NOMO-1 (cell line): ENCODE measurements around the gene TBX18.

Source experiments
- DNase-seq, 2 experiments: peaks; one replicate each; lab custom pipeline; 2025; ENCODE audit not compliant: unreplicated experiment in 2 of 2; lab: John Stamatoyannopoulos, UW

The TBX18 gene

DNA sequence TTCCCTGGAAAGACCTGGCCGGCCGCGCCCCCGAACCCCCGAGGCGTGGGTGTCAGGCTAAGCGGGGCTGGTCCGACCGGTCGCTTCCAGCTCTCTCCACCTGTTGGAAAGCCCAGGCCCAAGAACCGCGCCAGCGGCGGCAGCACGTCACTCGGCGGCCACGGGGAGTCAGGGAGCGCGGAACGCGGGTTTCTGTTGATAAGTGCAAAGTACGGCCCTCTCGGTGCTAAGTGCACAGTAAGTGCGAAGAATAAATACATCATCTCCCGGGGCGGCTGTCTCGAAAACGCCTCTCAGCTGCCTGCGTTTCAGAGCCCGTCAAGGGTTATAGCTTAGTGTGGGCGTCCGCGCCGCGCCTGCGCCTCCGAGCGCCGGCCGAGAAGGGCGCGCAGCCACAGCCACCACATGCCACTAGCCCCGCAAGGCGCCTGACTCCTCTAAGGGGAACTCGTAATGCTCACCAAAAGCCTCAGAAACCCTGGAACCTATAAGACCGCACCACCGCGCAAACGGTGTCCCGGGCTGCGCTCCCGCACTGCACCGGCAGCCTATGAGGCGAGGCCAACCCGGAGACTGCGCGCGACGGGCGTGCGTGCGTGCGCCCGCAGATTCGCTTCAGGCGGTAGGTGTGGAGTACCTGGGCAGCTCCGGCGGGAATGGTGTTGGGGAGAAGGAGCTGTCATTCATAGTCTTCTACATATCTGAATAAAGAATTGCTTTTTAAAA is 9.2 kb upstream of the TBX18 start:
- no peak for DNase-seq

DNA sequence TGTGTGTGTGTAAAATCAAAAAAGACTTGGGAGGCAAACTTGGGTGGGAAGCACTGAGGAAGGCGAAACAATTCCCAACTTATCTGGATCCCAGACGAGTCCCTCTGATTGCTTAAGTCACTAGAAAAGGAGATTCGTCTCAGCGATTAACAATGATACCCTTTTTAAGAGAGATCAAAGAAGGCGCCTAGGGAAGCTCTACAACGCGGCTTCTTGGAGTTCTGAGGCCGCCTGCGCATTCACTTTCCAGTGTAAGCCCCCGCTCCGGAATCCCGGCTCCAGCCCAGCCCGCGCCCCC is 8.7 kb upstream of the TBX18 start:
- no peak for DNase-seq

DNA sequence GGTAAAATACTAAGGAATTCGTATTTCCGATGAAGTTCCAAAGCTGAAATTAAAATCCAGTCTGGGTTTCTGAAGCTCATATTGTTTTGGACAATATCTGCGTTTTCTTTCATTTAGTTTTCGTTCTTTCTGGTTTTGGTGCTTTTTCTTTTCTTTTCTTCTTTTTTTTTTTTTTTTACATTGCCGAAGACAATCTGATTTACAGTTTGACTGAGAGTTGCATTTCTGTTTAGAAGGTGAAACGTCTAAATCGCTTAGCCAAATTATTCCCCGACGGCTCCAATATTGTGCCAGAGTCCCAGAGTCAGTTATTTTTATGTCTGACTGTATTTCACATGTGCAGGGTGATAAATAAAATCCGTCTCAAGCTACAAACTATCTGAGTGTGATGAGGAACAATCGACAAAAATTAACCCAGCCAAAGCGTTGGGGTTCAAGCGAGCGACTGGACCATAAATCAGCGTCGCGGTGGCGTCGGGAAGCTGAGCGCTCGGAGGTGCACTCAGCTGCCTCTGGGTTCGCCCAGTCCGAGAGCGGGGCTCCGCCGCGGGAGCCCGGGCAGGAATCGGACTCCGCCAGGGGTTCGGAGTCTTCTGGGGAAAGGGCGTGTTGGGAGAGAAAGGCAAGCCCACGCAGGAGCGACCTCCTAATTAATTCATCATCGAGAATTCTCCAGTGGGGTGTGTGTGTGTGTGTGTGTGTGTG is 8.2 kb upstream of the TBX18 start:
- DNase-seq = no peak

DNA sequence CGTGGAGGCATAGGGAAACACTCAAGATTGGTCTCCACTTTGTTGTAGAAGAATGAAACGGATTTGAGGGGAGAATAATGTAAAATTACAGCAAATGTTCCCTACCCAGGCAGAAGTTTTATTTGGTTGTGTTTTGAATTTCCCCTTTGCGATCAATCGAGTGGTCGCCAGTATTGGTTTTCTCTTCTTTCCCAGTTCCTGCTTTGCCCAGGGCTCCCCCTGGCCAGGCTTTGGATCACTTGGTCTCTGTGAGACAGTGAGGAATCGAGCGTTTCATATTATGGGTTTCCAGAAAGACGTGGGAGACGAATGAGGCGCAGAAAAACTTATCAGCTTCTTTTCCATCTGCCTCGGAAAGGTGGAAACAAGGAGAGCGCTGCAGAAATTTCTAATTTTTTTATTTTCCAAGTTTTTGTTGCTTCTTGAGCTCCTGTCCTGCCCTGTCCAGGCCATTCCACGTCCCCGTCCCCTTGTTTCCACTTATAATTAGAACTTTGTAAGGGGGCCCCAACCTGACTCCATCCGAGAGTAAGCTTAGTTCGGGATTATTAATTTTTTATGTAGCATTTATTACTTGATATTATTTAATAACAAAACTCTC is 7.5 kb upstream of the TBX18 start:
- DNase-seq = no peak

GRCh38 chr6:84771125-84771755 is 6.8 kb upstream of the TBX18 start:
- no peak for DNase-seq

- DNase-seq = no peak
Measured at GRCh38 chr6:84770521-84770920, 6.1 kb upstream of the TBX18 start.

- DNase-seq = no peak
Measured at GRCh38 chr6:84769306-84769705, 4.9 kb upstream of the TBX18 start.

- DNase-seq = no peak
Measured at GRCh38 chr6:84768442-84769174, 4.2 kb upstream of the TBX18 start.

DNA sequence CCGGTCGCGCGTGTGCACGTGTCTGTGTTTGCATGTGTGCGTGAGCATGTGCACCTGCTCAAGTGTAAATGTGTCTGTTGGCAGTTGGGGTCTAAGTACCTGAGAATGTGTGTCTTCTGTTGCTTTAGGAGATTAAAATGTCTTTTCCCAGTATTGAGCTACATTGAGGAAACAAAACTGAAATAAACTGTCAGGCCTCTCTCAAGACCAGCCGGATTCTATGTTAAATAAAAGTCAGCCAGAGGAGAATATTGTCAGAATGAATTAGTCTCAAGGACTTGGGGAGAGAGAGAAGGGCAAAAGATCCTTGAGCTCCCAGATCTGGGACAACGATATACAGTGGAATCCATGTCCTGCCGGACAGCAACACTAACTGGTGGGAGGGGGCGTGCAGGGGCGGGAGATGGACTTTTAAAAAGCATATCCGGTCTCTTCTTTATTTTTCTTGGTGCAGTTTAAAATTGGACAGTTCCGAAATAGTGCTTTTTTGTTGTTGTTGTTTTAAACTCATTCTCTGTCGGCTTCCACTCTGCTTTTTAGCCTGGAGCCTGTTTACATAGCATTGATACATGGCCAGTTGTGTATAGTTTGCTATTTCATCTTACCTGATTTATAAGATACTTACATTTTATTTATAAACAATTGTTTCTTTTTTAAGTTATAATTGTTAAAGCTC is 3.3 kb upstream of the TBX18 start:
- no peak for DNase-seq

DNA sequence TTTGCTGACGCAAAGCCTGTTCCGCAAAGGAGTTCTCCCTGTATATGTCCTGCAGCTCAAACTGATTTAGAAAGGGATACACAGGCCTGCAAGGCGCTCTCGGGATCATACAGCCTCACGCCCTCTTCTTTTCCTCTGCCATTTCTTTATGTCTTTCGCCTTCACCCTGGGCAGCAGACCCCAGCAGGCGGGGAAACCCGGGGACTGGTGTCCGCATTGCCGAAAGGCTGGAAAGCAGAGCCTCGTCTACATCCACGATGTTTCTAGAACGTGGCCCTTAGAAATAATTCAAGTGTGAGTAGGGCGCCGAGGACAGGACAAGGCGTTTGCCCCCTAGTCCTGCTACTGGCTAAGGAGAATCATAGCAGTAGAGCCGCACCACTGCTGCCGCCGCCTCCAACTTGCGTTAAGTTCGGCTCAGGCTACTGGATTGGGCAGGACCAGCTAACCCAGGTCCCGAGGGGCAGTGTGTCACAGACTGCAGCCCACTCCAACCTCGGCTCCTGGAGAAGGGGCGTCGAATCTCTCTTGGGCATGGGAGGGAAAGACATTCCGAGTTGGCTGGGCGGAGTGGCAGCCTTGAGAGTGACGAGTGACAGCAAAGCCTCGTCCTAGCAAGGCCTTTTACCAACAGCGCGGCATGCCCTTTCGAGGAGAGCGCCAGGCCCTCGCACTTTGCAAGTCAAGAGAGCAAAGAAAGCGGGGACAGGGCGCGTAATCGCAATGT is 2.6 kb upstream of the TBX18 start:
- DNase-seq = no peak

GRCh38 chr6:84766118-84766798 is 1.9 kb upstream of the TBX18 start:
- no peak for DNase-seq

DNA sequence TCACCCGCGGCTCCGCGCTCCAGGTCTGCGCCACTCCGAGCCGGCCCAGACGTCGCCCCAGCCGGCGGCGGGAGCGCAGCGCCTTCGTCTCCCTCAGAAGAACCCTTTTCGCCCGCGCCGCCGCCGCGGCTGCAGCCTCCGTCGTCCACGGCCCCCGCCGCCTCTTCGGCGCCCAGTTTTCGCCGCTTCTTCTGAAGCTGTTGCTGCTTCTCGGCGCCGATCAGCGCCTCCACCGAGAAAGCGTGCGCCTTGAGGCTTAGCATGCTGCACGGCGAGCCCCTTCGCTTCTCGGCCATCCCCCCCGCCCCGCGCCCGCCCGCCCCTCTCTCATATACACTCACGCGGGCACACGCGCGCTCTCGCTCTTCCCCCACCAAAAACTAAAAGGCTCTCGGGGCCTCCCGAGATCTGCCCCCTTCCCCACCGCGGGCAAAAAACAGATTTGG is 489 bp downstream of the TBX18 start:
- no peak for DNase-seq

DNA sequence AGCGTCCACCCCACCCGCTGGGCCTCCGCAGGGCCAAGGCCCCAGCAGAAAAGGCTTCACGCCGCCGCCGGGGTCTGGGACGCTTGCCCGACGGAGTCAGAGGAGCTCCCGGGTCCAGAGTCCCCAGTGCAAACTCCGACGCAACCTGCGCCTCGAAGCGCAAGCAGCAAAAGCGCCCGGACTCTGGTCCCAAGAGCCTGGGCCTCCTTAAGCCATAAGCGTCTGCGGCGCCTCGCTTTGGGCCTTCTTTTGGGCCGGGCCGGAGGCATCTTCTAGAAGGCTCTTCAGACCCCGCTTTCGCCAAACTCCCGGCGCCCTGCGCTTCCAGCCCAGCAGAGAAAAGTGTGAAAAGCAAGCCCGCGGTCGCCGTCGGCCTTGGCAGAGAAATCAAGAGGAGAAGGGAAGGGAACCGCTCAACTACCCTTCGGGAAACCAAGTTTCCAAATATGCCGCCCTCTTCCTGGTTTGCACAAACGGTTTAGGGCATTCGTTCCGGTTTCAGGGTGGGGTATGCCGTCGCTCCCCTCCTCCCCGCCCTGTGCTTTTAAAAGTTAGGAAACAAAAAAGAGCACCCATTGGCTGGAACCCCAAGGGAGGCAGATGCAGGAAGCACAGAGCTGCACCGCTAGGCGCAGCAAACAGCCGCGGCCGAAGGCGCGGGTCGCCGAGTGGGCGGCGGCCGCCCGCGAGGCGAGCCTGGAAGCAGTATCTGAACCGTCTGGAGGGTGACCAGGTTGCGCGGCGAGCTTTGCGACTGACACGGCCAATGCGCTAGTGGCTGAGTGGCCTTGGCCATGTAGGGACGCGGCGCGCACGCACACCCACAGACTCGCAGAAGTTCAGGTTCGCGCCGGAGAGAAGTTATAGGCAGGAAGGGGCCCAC is 1.2 kb downstream of the TBX18 start:
- DNase-seq = no peak

DNA sequence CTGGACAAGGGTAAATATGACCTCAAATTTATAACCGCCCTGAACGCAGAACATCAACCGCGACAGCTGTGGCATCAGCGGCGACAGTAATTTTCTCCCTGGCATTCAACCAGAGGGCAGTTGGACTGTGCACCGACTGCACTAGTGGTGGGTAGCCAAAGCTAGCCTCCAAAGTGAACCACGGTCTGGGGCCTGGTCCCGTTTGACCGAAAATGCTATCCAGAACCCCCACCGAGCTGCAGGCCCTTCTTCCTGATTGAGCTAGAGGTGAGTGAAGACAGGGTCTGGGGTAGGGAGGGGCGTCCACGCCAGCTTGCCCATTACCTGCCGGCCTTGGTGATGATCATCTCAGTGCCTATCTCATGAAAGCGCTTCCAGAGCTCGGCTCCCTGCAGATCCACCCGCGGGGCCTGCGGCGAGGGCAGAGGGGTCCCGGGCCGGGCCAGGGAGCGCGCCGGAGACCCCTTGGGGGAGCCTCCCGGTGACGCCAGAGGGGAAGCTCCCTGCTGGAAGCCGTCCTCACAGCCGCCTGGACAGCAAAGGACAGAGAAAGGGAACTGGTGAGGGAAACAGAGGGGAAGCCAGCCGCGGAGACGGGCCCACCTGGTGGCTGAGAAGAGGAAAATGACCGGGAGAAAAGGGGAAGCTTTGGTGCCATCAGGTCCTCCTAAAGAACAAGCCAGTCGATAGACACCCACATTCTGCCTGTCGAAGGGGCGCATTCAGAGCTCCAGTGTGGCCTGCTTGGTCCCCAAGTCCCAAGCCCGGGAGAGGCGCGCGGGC is 2.0 kb downstream of the TBX18 start:
- DNase-seq = no peak

DNA sequence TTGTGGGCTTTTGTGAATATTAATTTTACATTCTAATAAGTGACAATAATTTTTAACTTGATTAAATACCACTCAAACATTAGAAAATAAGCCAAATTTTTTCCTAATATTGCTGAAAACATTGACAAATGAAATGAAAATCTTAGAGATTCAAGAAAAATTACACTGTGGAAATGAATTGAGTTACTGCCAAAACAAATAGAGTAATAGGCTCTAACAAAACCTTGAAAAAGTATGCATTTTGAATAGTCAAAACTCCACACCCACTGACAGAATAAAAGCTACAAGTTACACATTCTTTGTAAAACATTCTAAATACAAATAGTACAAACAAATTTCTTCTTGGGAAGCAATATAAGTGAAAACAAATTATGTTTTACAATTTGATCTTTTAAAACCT is 5.9 kb downstream of the TBX18 start:
- no peak for DNase-seq

- no peak for DNase-seq
Measured at GRCh38 chr6:84756877-84757276, 7.5 kb downstream of the TBX18 start.

- DNase-seq = no peak
Measured at GRCh38 chr6:84756466-84756865, 7.9 kb downstream of the TBX18 start.

DNA sequence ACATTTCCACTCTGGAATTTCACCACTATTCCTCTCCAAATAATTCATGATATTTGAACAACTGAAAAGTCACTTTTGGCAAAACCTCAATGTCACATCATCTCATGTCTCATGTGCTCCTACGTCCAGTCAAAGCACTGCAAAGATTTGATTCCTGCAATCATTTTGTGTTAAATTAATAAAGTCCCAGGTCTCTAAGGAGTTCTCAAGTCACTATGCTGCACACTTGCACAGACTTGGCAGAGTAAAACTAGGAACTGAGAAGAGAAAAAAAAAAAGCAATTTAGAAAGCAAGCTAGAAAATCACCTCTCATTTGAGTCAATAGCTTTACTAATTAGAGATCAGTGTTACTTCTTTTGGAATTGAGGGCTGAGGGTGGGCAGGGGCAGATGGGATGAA is 11.2 kb downstream of the TBX18 start:
- DNase-seq = no peak
